ENCODE results near the gene RNF111. TPM values are rescaled to one million over a fixed set of nuclear protein-coding genes. Genes with fewer than 3 reads are reported as not detected.

The RNF111 gene
- total and polyA plus RNA-seq, 2 of the 13 experiments (the other 11 are each of a cell fraction or from before 2014, with no cell fraction given) = 12.1 to 23.1 TPM

DNA sequence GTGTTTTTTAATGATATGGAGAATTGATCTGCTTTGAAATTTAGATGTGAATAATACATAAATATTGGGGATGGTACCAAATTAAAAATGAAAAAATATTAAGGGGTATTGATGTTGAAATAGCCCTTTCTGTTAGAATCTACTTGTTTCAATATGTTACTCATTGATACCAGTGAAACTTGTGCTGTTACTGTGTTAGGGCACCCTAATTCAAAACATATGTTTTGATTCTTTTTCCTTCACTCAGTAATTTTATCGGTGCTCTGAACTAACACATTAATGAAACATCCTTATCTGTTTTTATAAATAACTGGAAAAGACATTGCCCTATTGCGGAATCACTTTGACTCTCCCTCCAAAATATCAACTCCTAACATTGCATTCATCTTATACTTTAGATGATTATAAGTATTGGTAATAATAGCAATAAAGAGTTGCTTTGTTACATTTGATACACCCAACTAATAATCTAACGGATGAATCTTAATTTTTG is 65.5 kb downstream of the RNF111 start (continued):
- TF ChIP-seq, protein P1, sequence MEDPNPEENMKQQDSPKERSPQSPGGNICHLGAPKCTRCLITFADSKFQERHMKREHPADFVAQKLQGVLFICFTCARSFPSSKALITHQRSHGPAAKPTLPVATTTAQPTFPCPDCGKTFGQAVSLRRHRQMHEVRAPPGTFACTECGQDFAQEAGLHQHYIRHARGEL (CRISPR knock-in tag; IDR thresholded peaks at IDR 0.05) = no peak
- TF ChIP-seq ZNF850 (CRISPR knock-in tag; conservative IDR thresholded peaks at IDR 0.05) = no peak
- TF ChIP-seq ZNF468 (CRISPR knock-in tag; IDR thresholded peaks at IDR 0.05) = no peak
- TF ChIP-seq MATR3 (CRISPR knock-in tag; IDR thresholded peaks at IDR 0.05) = no peak
- TF ChIP-seq HMG20A (CRISPR knock-in tag; IDR thresholded peaks at IDR 0.05; ENCODE audit: borderline replicate concordance) = no peak
- TF ChIP-seq, protein P2, sequence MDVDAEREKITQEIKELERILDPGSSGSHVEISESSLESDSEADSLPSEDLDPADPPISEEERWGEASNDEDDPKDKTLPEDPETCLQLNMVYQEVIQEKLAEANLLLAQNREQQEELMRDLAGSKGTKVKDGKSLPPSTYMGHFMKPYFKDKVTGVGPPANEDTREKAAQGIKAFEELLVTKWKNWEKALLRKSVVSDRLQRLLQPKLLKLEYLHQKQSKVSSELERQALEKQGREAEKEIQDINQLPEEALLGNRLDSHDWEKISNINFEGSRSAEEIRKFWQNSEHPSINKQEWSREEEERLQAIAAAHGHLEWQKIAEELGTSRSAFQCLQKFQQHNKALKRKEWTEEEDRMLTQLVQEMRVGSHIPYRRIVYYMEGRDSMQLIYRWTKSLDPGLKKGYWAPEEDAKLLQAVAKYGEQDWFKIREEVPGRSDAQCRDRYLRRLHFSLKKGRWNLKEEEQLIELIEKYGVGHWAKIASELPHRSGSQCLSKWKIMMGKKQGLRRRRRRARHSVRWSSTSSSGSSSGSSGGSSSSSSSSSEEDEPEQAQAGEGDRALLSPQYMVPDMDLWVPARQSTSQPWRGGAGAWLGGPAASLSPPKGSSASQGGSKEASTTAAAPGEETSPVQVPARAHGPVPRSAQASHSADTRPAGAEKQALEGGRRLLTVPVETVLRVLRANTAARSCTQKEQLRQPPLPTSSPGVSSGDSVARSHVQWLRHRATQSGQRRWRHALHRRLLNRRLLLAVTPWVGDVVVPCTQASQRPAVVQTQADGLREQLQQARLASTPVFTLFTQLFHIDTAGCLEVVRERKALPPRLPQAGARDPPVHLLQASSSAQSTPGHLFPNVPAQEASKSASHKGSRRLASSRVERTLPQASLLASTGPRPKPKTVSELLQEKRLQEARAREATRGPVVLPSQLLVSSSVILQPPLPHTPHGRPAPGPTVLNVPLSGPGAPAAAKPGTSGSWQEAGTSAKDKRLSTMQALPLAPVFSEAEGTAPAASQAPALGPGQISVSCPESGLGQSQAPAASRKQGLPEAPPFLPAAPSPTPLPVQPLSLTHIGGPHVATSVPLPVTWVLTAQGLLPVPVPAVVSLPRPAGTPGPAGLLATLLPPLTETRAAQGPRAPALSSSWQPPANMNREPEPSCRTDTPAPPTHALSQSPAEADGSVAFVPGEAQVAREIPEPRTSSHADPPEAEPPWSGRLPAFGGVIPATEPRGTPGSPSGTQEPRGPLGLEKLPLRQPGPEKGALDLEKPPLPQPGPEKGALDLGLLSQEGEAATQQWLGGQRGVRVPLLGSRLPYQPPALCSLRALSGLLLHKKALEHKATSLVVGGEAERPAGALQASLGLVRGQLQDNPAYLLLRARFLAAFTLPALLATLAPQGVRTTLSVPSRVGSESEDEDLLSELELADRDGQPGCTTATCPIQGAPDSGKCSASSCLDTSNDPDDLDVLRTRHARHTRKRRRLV (CRISPR knock-in tag; IDR thresholded peaks at IDR 0.05) = no peak

GRCh38 chr15:59053482-59053881 is 66.0 kb downstream of the RNF111 start:
- H4K20me1 ChIP-seq (ENCODE audit: insufficient read depth, low read length) = no peaks in the 10 kb centered on the region
- H3K27ac ChIP-seq (ENCODE audit: extremely low read length, insufficient read depth, low read length) = no peak overlapping the region
- H2AFZ ChIP-seq (ENCODE audit: low read length) = no peak overlapping the region
- no TSS peak for BruUV-seq (replicated peaks)
- H3K4me1 ChIP-seq (ENCODE audit: insufficient read depth, low read length) = no peaks in the 10 kb centered on the region
- no peak for FAIRE-seq
- in situ Hi-C loops (cut with HindIII; ENCODE audit: extremely low pct_ligation_motif_present, low pct_unique_long_range_greater_than_20kb) = no loop called here
- ATAC-seq = no peak
- DNase-seq (ENCODE audit: low spot score) = no peak
- no peak overlapping the region for H3K9ac ChIP-seq (ENCODE audit: insufficient read depth, low read depth, low read length)
- intact Hi-C loops (cut with micrococcal nuclease; ENCODE audit: unreplicated experiment) = no loop called here
- no peaks in the 10 kb centered on the region for H3K79me2 ChIP-seq (ENCODE audit: insufficient read depth, low read length)
- no peaks in the 10 kb centered on the region for H3K9me3 ChIP-seq (ENCODE audit: low read length)
- no peak overlapping the region for H3K4me2 ChIP-seq (ENCODE audit: low read depth, low read length)
- H3K36me3 ChIP-seq (replicated peaks in 1 of 2; ENCODE audit: control insufficient read depth in 1 of 2, insufficient read depth in 2 of 2, low read length in 2 of 2) = peaks cover 9 to 52% of the 10 kb centered on the region in 2 experiments
- ChIA-PET CTCF (ENCODE audit: low intra/inter-chr PET ratio, low total read pairs) (no interaction called here), POLR2A (no interaction called here)
- no peaks in the 10 kb centered on the region for H3K27me3 ChIP-seq (ENCODE audit: control insufficient read depth in 1 of 2, insufficient read depth in 2 of 2, low read length in 2 of 2)
- no peak overlapping the region for H3K4me3 ChIP-seq (replicated peaks in 1 of 3; ENCODE audit: insufficient read depth in 1 of 3, low read depth in 2 of 3, low read length in 3 of 3)
- 100% methylated on average over 2 of the region's 2 CpGs for WGBS (ENCODE audit: low lambda C conversion rate)
- TF ChIP-seq ZBTB7A (CRISPR knock-in tag; IDR thresholded peaks at IDR 0.05) (no peak), ZGPAT (CRISPR knock-in tag; IDR thresholded peaks at IDR 0.05) (no peak), YEATS4 (CRISPR knock-in tag; IDR thresholded peaks at IDR 0.05; ENCODE audit: borderline replicate concordance) (no peak), BORCS8-MEF2B (CRISPR knock-in tag; IDR thresholded peaks at IDR 0.05) (no peak), ZNF776 (CRISPR knock-in tag; IDR thresholded peaks at IDR 0.05) (no peak), PATZ1 (CRISPR knock-in tag; IDR thresholded peaks at IDR 0.05) (no peak)
- TF ChIP-seq, protein P3, sequence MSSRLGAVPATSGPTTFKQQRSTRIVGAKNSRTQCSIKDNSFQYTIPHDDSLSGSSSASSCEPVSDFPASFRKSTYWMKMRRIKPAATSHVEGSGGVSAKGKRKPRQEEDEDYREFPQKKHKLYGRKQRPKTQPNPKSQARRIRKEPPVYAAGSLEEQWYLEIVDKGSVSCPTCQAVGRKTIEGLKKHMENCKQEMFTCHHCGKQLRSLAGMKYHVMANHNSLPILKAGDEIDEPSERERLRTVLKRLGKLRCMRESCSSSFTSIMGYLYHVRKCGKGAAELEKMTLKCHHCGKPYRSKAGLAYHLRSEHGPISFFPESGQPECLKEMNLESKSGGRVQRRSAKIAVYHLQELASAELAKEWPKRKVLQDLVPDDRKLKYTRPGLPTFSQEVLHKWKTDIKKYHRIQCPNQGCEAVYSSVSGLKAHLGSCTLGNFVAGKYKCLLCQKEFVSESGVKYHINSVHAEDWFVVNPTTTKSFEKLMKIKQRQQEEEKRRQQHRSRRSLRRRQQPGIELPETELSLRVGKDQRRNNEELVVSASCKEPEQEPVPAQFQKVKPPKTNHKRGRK (CRISPR knock-in tag; IDR thresholded peaks at IDR 0.05) = no peak
